Measurements from ENCODE around the gene DOK3. TPM values are rescaled to one million over a fixed set of nuclear protein-coding genes. Genes with fewer than 3 reads are reported as not detected.

Gene DOK3
- total and polyA plus RNA-seq, 2 of the 13 experiments (the other 11 are each of a cell fraction or from before 2014, with no cell fraction given): 1.4 to 1.5 TPM

GRCh38 chr5:177520916-177521513 is 11.4 kb upstream of the DOK3 start:
- no TSS peak for BruUV-seq (replicated peaks)
- no peaks in the 10 kb centered on the region for H4K20me1 ChIP-seq (ENCODE audit: insufficient read depth, low read length)
- H3K9me3 ChIP-seq (ENCODE audit: low read length): no peaks in the 10 kb centered on the region
- POLR2A ChIA-PET: interaction anchor here (1.5 kb wide), 1 partner anchor 24 kb away, joined by 3 read pairs; the partner anchor contains the start of gene PDLIM7
- no peak overlapping the region for H3K4me3 ChIP-seq (replicated peaks in 1 of 3; ENCODE audit: insufficient read depth in 1 of 3, low read depth in 2 of 3, low read length in 3 of 3)
- H3K4me1 ChIP-seq (ENCODE audit: insufficient read depth, low read length): peaks cover 9% of the 10 kb centered on the region
- no peaks in the 10 kb centered on the region; a peak in 1 of 5 replicates for H3K27me3 ChIP-seq (ENCODE audit: control insufficient read depth in 1 of 2, insufficient read depth in 2 of 2, low read length in 2 of 2)
- intact Hi-C loops (cut with micrococcal nuclease; ENCODE audit: unreplicated experiment): no loop called here
- H3K79me2 ChIP-seq (ENCODE audit: insufficient read depth, low read length): peaks cover 5% of the 10 kb centered on the region
- CTCF ChIA-PET (ENCODE audit: low intra/inter-chr PET ratio, low total read pairs): no interaction called here
- no peak overlapping the region for H3K9ac ChIP-seq (ENCODE audit: insufficient read depth, low read depth, low read length)
- no peak overlapping the region for H3K4me2 ChIP-seq (ENCODE audit: low read depth, low read length)
- WGBS (ENCODE audit: low lambda C conversion rate): 90% methylated on average over 2 of the region's 2 CpGs
- DNase-seq (ENCODE audit: low spot score) (no peak), FAIRE-seq (no peak), ATAC-seq (no peak)
- in situ Hi-C loops (cut with HindIII; ENCODE audit: extremely low pct_ligation_motif_present, low pct_unique_long_range_greater_than_20kb): no loop called here
- no peak overlapping the region for H2AFZ ChIP-seq (ENCODE audit: low read length)
- peaks cover 21 to 55% of the 10 kb centered on the region in 2 experiments for H3K36me3 ChIP-seq (replicated peaks in 1 of 2; ENCODE audit: control insufficient read depth in 1 of 2, insufficient read depth in 2 of 2, low read length in 2 of 2)
- H3K27ac ChIP-seq (ENCODE audit: extremely low read length, insufficient read depth, low read length): no peak overlapping the region
- 0 out of 2 replicates have a peak, but pooled peaks have one; percentile 18 for TF ChIP-seq CTCF (CRISPR knock-in tag; IDR thresholded peaks at IDR 0.05)
- TF ChIP-seq ZNF580 (CRISPR knock-in tag; IDR thresholded peaks at IDR 0.05; ENCODE audit: borderline replicate concordance, low read depth): no peak
- no peak for TF ChIP-seq PLRG1 (conservative IDR thresholded peaks at IDR 0.05)
- TF ChIP-seq CEBPZ (IDR thresholded peaks at IDR 0.05; ENCODE audit: low read length): no peak
- no peak for TF ChIP-seq HDAC1 (CRISPR knock-in tag; IDR thresholded peaks at IDR 0.05)
